Measurements from ENCODE around the gene CIZ1. TPM values are rescaled to one million over a fixed set of nuclear protein-coding genes. Genes with fewer than 3 reads are reported as not detected.
A peak's percentile ranks its signal among the peaks of the same experiment; 100 is the strongest.
"Not testable (repeated sequence)": the region's sequence is repeated elsewhere in the genome, so short reads cannot be mapped to it uniquely, and the experiment has no call there.

The CIZ1 gene
- total RNA-seq, 1 experiment from 2014 or later = 111 TPM

GRCh38 chr9:128132139-128132538, 59.2 kb downstream of the CIZ1 start:
- intact Hi-C loops (cut with micrococcal nuclease; ENCODE audit: unreplicated experiment); DNase-seq (ENCODE audit: low read depth, low spot score); CTCF ChIA-PET: not testable (repeated sequence)

DNA sequence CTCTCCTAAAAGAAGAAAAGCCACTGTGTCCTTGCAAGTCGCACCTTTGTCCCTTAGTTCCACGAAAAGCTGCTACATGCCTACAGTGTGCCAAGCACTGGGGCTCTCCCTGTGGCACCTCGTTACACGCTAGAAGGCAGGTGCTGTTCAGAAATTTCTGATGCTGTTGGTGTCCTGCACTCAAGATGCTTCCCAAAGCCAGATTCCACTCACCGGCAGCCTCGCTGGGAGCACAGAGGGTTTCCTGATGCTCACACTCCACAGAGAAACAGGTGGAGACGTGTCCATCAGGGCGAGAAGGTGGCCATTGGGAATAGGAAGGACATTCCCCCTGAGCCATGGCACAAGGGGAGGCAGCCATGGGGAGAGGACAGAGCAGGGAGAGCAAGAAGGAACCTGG, 60.0 kb downstream of the CIZ1 start:
- intact Hi-C loops (cut with micrococcal nuclease; ENCODE audit: unreplicated experiment); H3K4me3 ChIP-seq (ENCODE audit: low read depth in 2 of 2, low read length in 2 of 2); H3K36me3 ChIP-seq (ENCODE audit: control insufficient read depth, insufficient read depth, low read length); H3K27me3 ChIP-seq (ENCODE audit: control insufficient read depth, insufficient read depth, low read length); H3K9me3 ChIP-seq (ENCODE audit: control insufficient read depth, insufficient read depth, low read depth, low read length); ATAC-seq; CTCF ChIA-PET; H3K4me1 ChIP-seq (ENCODE audit: control insufficient read depth, insufficient read depth, low read length); DNase-seq (ENCODE audit: low read depth, low spot score); in situ Hi-C loops (cut with HindIII; ENCODE audit: low pct_unique_long_range_greater_than_20kb, low sequenced_read_pairs); H3K27ac ChIP-seq (ENCODE audit: low read length); BruUV-seq (replicated peaks): not testable (repeated sequence)
- POLR2A ChIA-PET = interaction anchor here (0.7 kb wide), 1 partner anchor 54 kb away, joined by 4 read pairs; no protein-coding TSS in a partner anchor

More at GRCh38 chr9:128132139-128132538, 59.2 kb downstream of the CIZ1 start:
- H3K36me3 ChIP-seq (ENCODE audit: control insufficient read depth, insufficient read depth, low read length); in situ Hi-C loops (cut with HindIII; ENCODE audit: low pct_unique_long_range_greater_than_20kb, low sequenced_read_pairs); H3K4me3 ChIP-seq (ENCODE audit: low read depth in 2 of 2, low read length in 2 of 2); ATAC-seq; H3K4me1 ChIP-seq (ENCODE audit: control insufficient read depth, insufficient read depth, low read length); BruUV-seq (replicated peaks); H3K9me3 ChIP-seq (ENCODE audit: control insufficient read depth, insufficient read depth, low read depth, low read length); H3K27me3 ChIP-seq (ENCODE audit: control insufficient read depth, insufficient read depth, low read length); H3K27ac ChIP-seq (ENCODE audit: low read length); POLR2A ChIA-PET: not testable (repeated sequence)

DNA sequence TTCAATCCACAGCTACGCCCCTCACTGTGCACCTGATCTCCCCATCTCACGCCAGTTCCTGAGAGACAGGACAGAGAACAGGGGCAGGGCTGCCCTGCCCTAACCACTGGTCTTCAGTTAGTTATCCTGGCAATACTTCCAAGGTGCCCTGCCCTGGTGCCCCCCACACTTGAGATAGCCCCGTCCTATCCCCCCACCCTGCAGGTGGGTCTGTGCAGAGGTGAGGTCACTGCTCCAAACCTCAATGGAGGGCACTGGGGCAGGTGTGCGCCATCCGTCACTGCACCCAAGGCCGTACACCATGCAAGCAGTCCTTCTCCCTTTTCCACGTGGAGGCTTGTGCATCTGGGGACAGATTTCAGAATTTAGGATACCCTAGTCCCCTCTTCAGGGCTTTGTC, 60.7 kb downstream of the CIZ1 start:
- in situ Hi-C loops (cut with HindIII; ENCODE audit: low pct_unique_long_range_greater_than_20kb, low sequenced_read_pairs); H3K27ac ChIP-seq (ENCODE audit: low read length); H3K4me1 ChIP-seq (ENCODE audit: control insufficient read depth, insufficient read depth, low read length); intact Hi-C loops (cut with micrococcal nuclease; ENCODE audit: unreplicated experiment); ATAC-seq; H3K4me3 ChIP-seq (ENCODE audit: low read depth in 2 of 2, low read length in 2 of 2); BruUV-seq (replicated peaks); CTCF ChIA-PET; H3K36me3 ChIP-seq (ENCODE audit: control insufficient read depth, insufficient read depth, low read length); DNase-seq (ENCODE audit: low read depth, low spot score); H3K27me3 ChIP-seq (ENCODE audit: control insufficient read depth, insufficient read depth, low read length); H3K9me3 ChIP-seq (ENCODE audit: control insufficient read depth, insufficient read depth, low read depth, low read length): not testable (repeated sequence)
- POLR2A ChIA-PET = interaction anchor here (0.7 kb wide), 1 partner anchor 54 kb away, joined by 4 read pairs; no protein-coding TSS in a partner anchor

DNA sequence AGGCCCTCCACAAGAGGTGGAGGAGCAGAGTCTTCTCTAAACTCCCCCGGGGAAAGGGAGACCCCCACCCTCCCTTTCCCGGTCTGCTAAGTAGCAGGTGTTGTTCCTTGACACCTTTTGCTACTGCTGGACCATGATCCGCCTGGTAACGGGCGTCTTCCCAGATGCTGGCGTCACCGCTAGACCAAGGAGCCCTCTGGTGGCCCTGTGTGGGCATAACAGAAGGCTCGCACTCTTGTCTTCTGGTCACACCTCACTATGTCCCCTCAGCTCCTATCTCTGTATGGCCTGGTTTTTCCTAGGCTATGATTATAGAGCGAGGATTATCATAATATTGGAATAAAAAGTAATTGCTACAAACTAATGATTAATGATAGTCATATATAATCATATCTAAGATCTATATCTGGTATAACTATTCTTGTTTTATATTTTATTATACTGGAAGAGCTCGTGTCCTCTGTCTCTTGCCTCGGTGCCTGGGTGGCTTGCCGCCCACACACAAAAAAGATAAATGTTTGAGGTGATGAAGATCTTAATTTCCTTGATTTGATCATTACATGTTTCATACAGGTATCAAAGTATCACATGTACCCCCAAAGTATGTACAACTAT, 61.3 kb downstream of the CIZ1 start:
- intact Hi-C loops (cut with micrococcal nuclease; ENCODE audit: unreplicated experiment); H3K27ac ChIP-seq (ENCODE audit: low read length); H3K36me3 ChIP-seq (ENCODE audit: control insufficient read depth, insufficient read depth, low read length); BruUV-seq (replicated peaks); CTCF ChIA-PET; H3K9me3 ChIP-seq (ENCODE audit: control insufficient read depth, insufficient read depth, low read depth, low read length); H3K4me3 ChIP-seq (ENCODE audit: low read depth in 2 of 2, low read length in 2 of 2); DNase-seq (ENCODE audit: low read depth, low spot score); in situ Hi-C loops (cut with HindIII; ENCODE audit: low pct_unique_long_range_greater_than_20kb, low sequenced_read_pairs); ATAC-seq; POLR2A ChIA-PET; H3K27me3 ChIP-seq (ENCODE audit: control insufficient read depth, insufficient read depth, low read length); H3K4me1 ChIP-seq (ENCODE audit: control insufficient read depth, insufficient read depth, low read length): not testable (repeated sequence)
- peak; percentile 56 for TF ChIP-seq CTCF (IDR thresholded peaks at IDR 0.05)
